Gastrocnemius medialis (tissue), 4 donors: ENCODE results near the gene DCAF5.

Experiments
- CTCF ChIP-seq, 5 experiments: fragments of 450-650 bp in 3 of 5; fragments of 200-600 bp in 2 of 5; sonication (generic) in 2 of 5; IDR thresholded peaks in 4 of 5; conservative IDR thresholded peaks in 1 of 5; 1 replicate in 4 of 5; 2 replicates in 1 of 5; pipeline ENCODE4 v1.5.1; 2016 to 2019; ENCODE audit warnings: antibody characterized with exemption in 5 of 5, mild to moderate bottlenecking in 3 of 5, moderate library complexity in 3 of 5
- POLR2A ChIP-seq, 2 donors: fragments of 450-650 bp; IDR thresholded peaks; one replicate each; pipeline ENCODE4 v1.6.1; 2017; ENCODE audit warnings: antibody characterized with exemption in 2 of 2, mild to moderate bottlenecking in 2 of 2, moderate library complexity in 2 of 2

DNA sequence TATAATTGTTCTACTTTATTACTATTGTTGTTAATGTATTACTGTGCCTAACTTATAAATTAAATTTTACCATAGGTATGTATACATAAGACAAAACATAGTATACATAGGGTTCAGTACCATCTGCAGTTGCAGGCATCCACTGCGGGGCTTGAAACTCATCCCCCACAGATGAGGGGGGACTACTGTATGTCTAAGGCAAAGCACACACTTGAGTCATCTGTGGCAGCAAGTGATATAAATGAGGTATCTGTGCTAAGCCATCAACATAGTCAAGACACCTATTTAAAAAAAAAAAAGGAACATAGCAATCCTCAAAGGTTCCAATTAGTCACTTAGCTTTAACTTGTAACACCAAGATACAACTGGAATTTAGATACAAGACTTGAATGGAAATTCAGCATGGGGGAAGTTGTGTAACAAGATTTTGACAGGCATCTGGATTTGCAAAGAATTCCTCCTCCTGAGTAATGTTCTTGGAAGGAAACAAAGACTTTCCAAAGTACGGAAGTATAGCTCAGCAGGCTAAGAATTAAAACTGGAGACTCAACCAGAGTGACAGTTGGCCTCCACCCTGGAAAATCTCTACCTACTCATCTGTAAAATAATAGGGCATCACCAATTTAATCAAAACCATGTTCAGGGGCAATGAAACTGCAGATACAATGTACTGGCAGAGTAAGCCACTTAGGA lies 14.9 kb downstream of the DCAF5 start:
- TF ChIP-seq POLR2A (IDR thresholded peaks at IDR 0.05) (no peak), CTCF (IDR thresholded peaks at IDR 0.05 in 4 of 5, conservative IDR thresholded peaks at IDR 0.05 in 1 of 5) (no peak)
